ENCODE results near the gene TSSK2.

The TSSK2 gene

DNA sequence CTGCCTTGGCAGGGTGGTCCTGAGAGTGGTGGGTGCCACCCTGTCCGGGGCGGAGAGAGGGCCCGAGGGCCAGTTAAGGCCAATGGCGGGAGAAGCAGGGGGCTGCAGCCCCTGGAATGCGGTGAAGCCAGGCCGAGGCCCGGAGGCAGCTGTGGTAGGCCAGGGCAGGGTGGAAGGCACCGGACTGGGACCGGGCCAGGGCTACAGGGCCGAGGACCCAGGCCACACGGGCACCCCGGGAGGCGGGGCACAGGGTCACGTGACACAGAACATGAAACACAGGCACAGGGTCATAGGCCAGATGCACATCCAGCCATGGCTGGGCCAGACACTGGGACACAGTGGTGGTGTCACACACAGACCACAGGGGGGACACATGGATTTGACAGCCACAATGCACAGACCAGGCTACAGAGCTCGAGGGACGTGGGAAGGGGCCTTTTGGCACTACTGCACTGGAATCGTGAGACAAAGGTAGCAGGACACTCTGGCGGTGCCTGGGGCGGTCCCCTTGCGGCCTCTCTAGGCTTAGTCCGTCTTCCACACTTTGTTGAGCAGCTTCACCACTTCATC lies 44.6 kb downstream of the TSSK2 start (continued):
- TF ChIP-seq, protein P1, sequence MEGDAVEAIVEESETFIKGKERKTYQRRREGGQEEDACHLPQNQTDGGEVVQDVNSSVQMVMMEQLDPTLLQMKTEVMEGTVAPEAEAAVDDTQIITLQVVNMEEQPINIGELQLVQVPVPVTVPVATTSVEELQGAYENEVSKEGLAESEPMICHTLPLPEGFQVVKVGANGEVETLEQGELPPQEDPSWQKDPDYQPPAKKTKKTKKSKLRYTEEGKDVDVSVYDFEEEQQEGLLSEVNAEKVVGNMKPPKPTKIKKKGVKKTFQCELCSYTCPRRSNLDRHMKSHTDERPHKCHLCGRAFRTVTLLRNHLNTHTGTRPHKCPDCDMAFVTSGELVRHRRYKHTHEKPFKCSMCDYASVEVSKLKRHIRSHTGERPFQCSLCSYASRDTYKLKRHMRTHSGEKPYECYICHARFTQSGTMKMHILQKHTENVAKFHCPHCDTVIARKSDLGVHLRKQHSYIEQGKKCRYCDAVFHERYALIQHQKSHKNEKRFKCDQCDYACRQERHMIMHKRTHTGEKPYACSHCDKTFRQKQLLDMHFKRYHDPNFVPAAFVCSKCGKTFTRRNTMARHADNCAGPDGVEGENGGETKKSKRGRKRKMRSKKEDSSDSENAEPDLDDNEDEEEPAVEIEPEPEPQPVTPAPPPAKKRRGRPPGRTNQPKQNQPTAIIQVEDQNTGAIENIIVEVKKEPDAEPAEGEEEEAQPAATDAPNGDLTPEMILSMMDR (tag by site-specific recombination; IDR thresholded peaks at IDR 0.05) = 0 out of 2 replicates have a peak, but pooled peaks have one; percentile 30
- no peak for TF ChIP-seq ZNF223 (tag by site-specific recombination; IDR thresholded peaks at IDR 0.05)

DNA sequence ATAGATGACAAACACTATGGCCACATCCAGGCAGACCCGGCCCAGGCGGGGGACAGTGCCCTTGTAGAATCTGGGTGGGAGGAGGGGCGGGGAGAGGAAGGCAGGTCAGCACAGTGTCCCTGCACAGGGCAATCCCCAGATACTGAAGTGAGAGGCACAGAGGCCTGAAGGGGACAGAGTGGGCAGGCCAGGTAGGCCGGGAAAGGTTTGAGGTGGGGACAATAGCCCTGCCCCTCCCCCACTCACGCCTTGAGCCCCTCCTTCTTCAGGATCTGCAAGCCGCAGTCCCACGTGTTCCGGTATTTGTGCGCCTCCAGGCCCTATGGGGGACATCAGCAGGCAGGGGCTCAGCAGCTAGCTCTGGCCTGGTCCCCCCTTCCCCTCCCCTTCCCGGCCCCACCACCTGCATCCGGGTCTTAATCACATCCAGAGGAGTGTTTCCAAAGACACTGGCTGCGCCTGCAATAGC lies 45.1 kb downstream of the TSSK2 start:
- peaks cover 0 to 46% of the 10 kb centered on the region in 2 experiments; a peak in 1 of 3 replicates for H3K36me3 ChIP-seq (ENCODE audit: control insufficient read depth in 2 of 2, insufficient read depth in 1 of 2, low read length in 2 of 2)
- H3K4me1 ChIP-seq (ENCODE audit: control insufficient read depth, insufficient read depth, low read length) = no peaks in the 10 kb centered on the region; the same call in 1 of the 2 replicates
- peak overlapping the region; percentile 19; the same call in 1 of the 2 replicates for H3K27ac ChIP-seq (ENCODE audit: extremely low read depth, low read depth, low read length)
- POLR2A ChIA-PET = interaction anchor here (0.9 to 1.1 kb wide), 2 partner anchors 58 to 60 kb away, joined by 3 read pairs; no protein-coding TSS in a partner anchor
- no peaks in the 10 kb centered on the region for H3K9me3 ChIP-seq (ENCODE audit: control insufficient read depth, insufficient read depth, low read depth, low read length)
- no peak overlapping the region for H3K4me3 ChIP-seq (ENCODE audit: low read depth, low read length)
- CTCF ChIA-PET = interaction anchor here (1.0 to 1.4 kb wide), 2 partner anchors 31 to 453 kb away, joined by 4 to 6 read pairs; partner anchors contain the start of gene ESS2
- no peak for TF ChIP-seq GLIS1 (tag by site-specific recombination; IDR thresholded peaks at IDR 0.05)
- peak; percentile 45 for TF ChIP-seq SP3 (tag by site-specific recombination; IDR thresholded peaks at IDR 0.05)
- TF ChIP-seq ZNF133 (tag by site-specific recombination; IDR thresholded peaks at IDR 0.05) = no peak
- TF ChIP-seq ZNF37A (tag by site-specific recombination; IDR thresholded peaks at IDR 0.05) = no peak
- 0 out of 2 replicates have a peak, but pooled peaks have one; percentile 31 for TF ChIP-seq ZNF785 (tag by site-specific recombination; IDR thresholded peaks at IDR 0.05)
- 0 out of 2 replicates have a peak, but pooled peaks have one; percentile 33 for TF ChIP-seq ZNF600 (tag by site-specific recombination; IDR thresholded peaks at IDR 0.05)
- no peak; the same call in 1 of the 2 replicates for TF ChIP-seq ZNF501 (tag by site-specific recombination; IDR thresholded peaks at IDR 0.05)
- TF ChIP-seq ZNF214 (tag by site-specific recombination; IDR thresholded peaks at IDR 0.05; ENCODE audit: borderline replicate concordance) = no peak
- peak; percentile 59 for TF ChIP-seq ZFHX2 (tag by site-specific recombination; conservative IDR thresholded peaks at IDR 0.05)
- no peak for TF ChIP-seq ZNF202 (tag by site-specific recombination; IDR thresholded peaks at IDR 0.05; ENCODE audit: borderline replicate concordance)
- TF ChIP-seq YY1 (tag by site-specific recombination; IDR thresholded peaks at IDR 0.05) = no peak
- TF ChIP-seq, protein P2, sequence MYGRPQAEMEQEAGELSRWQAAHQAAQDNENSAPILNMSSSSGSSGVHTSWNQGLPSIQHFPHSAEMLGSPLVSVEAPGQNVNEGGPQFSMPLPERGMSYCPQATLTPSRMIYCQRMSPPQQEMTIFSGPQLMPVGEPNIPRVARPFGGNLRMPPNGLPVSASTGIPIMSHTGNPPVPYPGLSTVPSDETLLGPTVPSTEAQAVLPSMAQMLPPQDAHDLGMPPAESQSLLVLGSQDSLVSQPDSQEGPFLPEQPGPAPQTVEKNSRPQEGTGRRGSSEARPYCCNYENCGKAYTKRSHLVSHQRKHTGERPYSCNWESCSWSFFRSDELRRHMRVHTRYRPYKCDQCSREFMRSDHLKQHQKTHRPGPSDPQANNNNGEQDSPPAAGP (tag by site-specific recombination; IDR thresholded peaks at IDR 0.05) = peak; percentile 52; the same call in 1 of the 2 replicates
- peak; percentile 55 for TF ChIP-seq SP2 (tag by site-specific recombination; IDR thresholded peaks at IDR 0.05)
- TF ChIP-seq ZNF248 (tag by site-specific recombination; IDR thresholded peaks at IDR 0.05) = no peak
- 0 out of 2 replicates have a peak, but pooled peaks have one; percentile 24 for TF ChIP-seq KLF10 (tag by site-specific recombination; IDR thresholded peaks at IDR 0.05)
- TF ChIP-seq, protein P3, sequence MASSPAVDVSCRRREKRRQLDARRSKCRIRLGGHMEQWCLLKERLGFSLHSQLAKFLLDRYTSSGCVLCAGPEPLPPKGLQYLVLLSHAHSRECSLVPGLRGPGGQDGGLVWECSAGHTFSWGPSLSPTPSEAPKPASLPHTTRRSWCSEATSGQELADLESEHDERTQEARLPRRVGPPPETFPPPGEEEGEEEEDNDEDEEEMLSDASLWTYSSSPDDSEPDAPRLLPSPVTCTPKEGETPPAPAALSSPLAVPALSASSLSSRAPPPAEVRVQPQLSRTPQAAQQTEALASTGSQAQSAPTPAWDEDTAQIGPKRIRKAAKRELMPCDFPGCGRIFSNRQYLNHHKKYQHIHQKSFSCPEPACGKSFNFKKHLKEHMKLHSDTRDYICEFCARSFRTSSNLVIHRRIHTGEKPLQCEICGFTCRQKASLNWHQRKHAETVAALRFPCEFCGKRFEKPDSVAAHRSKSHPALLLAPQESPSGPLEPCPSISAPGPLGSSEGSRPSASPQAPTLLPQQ (tag by site-specific recombination; IDR thresholded peaks at IDR 0.05) = peak; percentile 55
- no peak for TF ChIP-seq ZNF704 (tag by site-specific recombination; IDR thresholded peaks at IDR 0.05)
- TF ChIP-seq ZNF121 (tag by site-specific recombination; IDR thresholded peaks at IDR 0.05) = no peak
- no peak for TF ChIP-seq ZNF747 (tag by site-specific recombination; IDR thresholded peaks at IDR 0.05)
- TF ChIP-seq BCL11A (tag by site-specific recombination; IDR thresholded peaks at IDR 0.05; ENCODE audit: low read depth) = 0 out of 2 replicates have a peak, but pooled peaks have one; percentile 22
- TF ChIP-seq EGR2 (tag by site-specific recombination; IDR thresholded peaks at IDR 0.05; ENCODE audit: low read depth) = peak; percentile 64
- no peak for TF ChIP-seq ZNF266 (tag by site-specific recombination; IDR thresholded peaks at IDR 0.05; ENCODE audit: low read depth)
- TF ChIP-seq ZSCAN5A (tag by site-specific recombination; IDR thresholded peaks at IDR 0.05) = no peak
- no peak for TF ChIP-seq GLIS2 (tag by site-specific recombination; IDR thresholded peaks at IDR 0.05)
- no peak for TF ChIP-seq ZNF624 (tag by site-specific recombination; IDR thresholded peaks at IDR 0.05)
- TF ChIP-seq SP7 (tag by site-specific recombination; IDR thresholded peaks at IDR 0.05) = 0 out of 2 replicates have a peak, but pooled peaks have one; percentile 11
- TF ChIP-seq KLF8 (tag by site-specific recombination; IDR thresholded peaks at IDR 0.05) = peak; percentile 65
